GM10248 (cell line): ENCODE results near the gene RAB37.

Experiments
- CTCF ChIA-PET: fragments of 300-600 bp; sonication (Branson Sonifier 250); formaldehyde crosslinking; extraction: SDS; loops from one replicate; lab custom pipeline; 2021; ENCODE audit warnings: antibody characterized with exemption; lab: Yijun Ruan, JAX
- POLR2A ChIA-PET: fragments of 350-650 bp; sonication (Branson Sonifier 250); formaldehyde crosslinking; extraction: SDS; loops from one replicate; lab custom pipeline; 2020; ENCODE audit warnings: antibody characterized with exemption; lab: Yijun Ruan, JAX
- DNase-seq: peaks from one replicate; pipeline ENCODE4 v3.0.0; 2012; ENCODE audit errors: extremely low spot score
- CTCF ChIP-seq: IDR thresholded peaks from 2 replicates; pipeline ENCODE4 v1.5.1; 2012; ENCODE audit warnings: mild to moderate bottlenecking, low read depth; ENCODE audit errors: extremely low read depth, missing control alignments, control extremely low read depth

Gene RAB37

DNA sequence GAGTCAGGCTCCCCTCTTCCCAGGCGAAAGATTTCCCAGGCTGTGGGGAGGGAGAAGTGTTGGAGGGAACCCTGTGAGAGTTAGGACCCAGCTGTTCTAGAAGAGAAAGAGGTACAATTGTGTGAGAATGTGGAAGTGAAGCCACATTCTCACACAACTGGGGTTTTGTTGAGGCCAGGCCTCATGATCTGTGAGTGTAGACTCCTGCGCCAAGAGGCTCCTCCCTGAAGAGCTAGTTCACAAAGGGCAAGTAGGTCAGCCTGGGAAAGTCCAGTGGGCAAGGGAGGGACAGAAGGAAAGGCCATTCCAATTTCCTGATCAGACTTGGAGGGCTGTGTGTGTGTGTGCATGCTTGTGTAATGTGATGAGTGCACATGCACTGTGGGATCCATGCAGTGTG lies 39.5 kb upstream of the RAB37 start:
- POLR2A ChIA-PET, result no interaction called here
- peak; percentile 49 for DNase-seq
- no peak for TF ChIP-seq CTCF
- CTCF ChIA-PET, result interaction anchor here (1.1 to 2.5 kb wide), 6 partner anchors 8 to 94 kb away, joined by 3 to 16 read pairs (median 5); partner anchors contain the start of gene RAB37

DNA sequence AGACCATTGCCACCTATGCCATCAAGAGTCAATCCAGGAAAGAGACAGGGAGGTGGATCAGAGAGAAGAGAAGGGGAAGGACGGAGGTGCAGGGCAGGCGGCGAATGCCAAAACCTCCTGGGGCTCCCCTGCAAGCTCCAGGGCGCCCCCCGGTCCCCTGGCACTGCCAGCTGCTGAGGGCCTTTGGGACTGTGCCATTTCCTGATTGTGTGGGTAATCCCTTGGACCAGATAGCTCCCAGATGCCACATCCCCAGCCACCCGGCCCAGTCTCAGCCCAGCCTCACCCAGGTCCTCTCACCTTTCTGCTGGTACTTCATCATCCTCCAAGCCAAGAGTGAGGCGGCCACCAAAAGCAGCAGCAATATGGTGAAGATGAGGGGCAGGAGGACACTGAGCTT lies 39.0 kb upstream of the RAB37 start:
- no peak for TF ChIP-seq CTCF
- ChIA-PET POLR2A (no interaction called here), CTCF (interaction anchor here (1.1 to 2.5 kb wide), 7 partner anchors 8 to 93 kb away, joined by 3 to 16 read pairs (median 5); partner anchors contain the start of gene RAB37)
- DNase-seq, result no peak

- no peak for DNase-seq
- ChIA-PET CTCF (interaction anchor here (1.9 to 2.5 kb wide), 2 partner anchors 10 to 37 kb away, joined by 4 to 8 read pairs; partner anchors contain the start of gene RAB37), POLR2A (no interaction called here)
- TF ChIP-seq CTCF, result no peak
These were observed 37.8 kb upstream of the RAB37 start for GRCh38 chr17:74699236-74699635.

- DNase-seq, result no peak
- TF ChIP-seq CTCF, result no peak
- POLR2A ChIA-PET, result no interaction called here
- CTCF ChIA-PET, result interaction anchor here (1.0 to 1.6 kb wide), 9 partner anchors 8 to 89 kb away, joined by 3 to 9 read pairs (median 4); partner anchors contain the start of gene RAB37
These were observed 34.8 kb upstream of the RAB37 start for GRCh38 chr17:74702116-74702871.

DNA sequence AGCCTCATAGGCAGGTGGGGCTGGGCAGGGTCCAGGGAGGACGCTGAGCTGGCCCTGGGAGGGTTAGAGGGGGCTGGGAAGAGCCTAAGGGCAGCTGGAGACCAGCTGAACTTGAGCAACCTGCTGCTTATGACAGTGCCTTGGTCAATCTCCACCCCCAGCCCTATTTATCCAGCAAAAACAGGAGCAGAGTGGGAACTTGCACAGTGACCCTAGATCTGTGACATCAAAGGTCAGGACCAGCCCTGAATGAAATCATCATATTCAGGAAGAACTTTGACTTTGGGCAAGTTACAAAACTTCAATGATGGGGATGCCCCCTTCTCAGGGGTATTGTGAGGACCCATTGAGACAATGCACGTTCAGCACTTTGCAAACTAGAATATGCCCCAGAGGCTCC lies 33.7 kb upstream of the RAB37 start:
- TF ChIP-seq CTCF, result no peak
- ChIA-PET CTCF (interaction anchor here (1.0 to 1.6 kb wide), 6 partner anchors 10 to 46 kb away, joined by 3 to 9 read pairs (median 7); partner anchors contain the start of gene RAB37), POLR2A (no interaction called here)

DNA sequence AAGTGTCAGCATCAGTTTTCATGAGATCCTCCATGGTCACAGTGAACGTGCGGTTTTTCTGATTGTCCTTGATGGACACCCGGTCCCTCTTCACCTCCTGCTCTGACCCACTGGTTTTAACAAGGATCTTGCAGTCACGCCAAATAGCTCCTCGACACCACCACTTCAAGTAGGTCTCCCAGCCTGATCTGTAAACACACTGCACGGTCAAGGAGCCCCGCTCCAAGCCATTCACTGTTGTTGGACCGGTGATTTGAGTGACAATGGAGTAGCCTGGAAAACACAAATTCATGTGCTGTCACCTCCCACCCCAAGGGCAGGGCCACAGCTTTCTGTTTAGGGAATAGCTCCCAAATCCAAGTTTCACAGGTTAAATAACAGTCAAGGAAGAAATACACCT lies 32.5 kb upstream of the RAB37 start:
- CTCF ChIA-PET, result interaction anchor here (1.6 kb wide), 1 partner anchor 47 kb away, joined by 6 read pairs; no protein-coding TSS in a partner anchor
- DNase-seq, result no peak

More for the DNA sequence above, 33.7 kb upstream of the RAB37 start:
- no peak for DNase-seq

More for the DNA sequence above, 32.5 kb upstream of the RAB37 start:
- no peak for TF ChIP-seq CTCF
- POLR2A ChIA-PET, result no interaction called here
